Stimulated activated memory B cell treated with anti-CD40 and anti-IgM and Interleukin-4, amounts not matched to agents 10 μg/mL and 1 μg/mL and 100 μg/mL, for 72 hours (primary cell): ENCODE data around the gene POMT2.
"Not testable (repeated sequence)": the region's sequence is repeated elsewhere in the genome, so short reads cannot be mapped to it uniquely, and the experiment has no call there.

Source experiments
- ATAC-seq: fragments of 150-1000 bp; cut with Tn5 transposase; 2 replicates; pipeline ENCODE4 v1.10.0; 2021
- H3K27ac Mint-ChIP-seq: one replicate; pipeline ENCODE4 v1.8.0; 2022; ENCODE audit warnings: mild to moderate bottlenecking, mixed read lengths
- H3K27me3 Mint-ChIP-seq: one replicate; pipeline ENCODE4 v1.8.0; 2022; ENCODE audit warnings: mixed read lengths
- H3K36me3 Mint-ChIP-seq: one replicate; pipeline ENCODE4 v1.8.0; 2022; ENCODE audit warnings: mixed read lengths
- H3K4me1 Mint-ChIP-seq: one replicate; pipeline ENCODE4 v1.8.0; 2022; ENCODE audit warnings: mixed read lengths
- H3K4me3 Mint-ChIP-seq: one replicate; pipeline ENCODE4 v1.8.0; 2022; ENCODE audit warnings: mild to moderate bottlenecking, moderate library complexity, mixed read lengths
- H3K9me3 Mint-ChIP-seq: one replicate; pipeline ENCODE4 v1.8.0; 2022; ENCODE audit warnings: mixed read lengths

The POMT2 gene

DNA sequence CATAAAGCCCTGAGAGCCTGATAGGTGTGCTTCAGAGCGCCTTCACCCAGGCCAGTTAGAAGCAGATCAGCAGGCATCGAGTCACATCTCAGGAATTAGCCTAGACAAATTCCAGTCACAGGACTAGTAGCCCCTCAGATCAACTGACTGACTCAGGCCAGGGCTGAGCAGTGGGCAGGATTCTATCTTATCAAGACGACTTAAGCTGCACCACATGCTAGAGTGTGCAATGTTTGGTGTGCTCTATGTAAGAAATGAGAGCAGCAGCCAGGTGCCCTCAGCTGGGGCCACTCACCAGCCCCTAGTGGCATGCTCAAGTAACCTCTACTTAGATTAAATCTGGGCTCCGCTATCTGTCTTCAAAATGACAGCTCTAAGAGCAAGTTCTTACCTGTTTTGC lies 30.0 kb downstream of the POMT2 start:
- Mint-ChIP-seq H3K27ac (no peak overlapping the region), H3K27me3 (no peaks in the 10 kb centered on the region), H3K9me3 (no peaks in the 10 kb centered on the region), H3K4me3 (no peak overlapping the region), H3K4me1 (no peaks in the 10 kb centered on the region), H3K36me3 (peaks cover 30% of the 10 kb centered on the region)
- no peak for ATAC-seq

- H3K4me1 Mint-ChIP-seq, result no peaks in the 10 kb centered on the region
- H3K27ac Mint-ChIP-seq, result no peak overlapping the region
- H3K4me3 Mint-ChIP-seq, result no peak overlapping the region
- H3K36me3 Mint-ChIP-seq, result peaks cover 53% of the 10 kb centered on the region
- no peak for ATAC-seq
- no peaks in the 10 kb centered on the region for H3K9me3 Mint-ChIP-seq
- no peaks in the 10 kb centered on the region for H3K27me3 Mint-ChIP-seq
Observed at GRCh38 chr14:77286576-77286975, 34.1 kb downstream of the POMT2 start.

DNA sequence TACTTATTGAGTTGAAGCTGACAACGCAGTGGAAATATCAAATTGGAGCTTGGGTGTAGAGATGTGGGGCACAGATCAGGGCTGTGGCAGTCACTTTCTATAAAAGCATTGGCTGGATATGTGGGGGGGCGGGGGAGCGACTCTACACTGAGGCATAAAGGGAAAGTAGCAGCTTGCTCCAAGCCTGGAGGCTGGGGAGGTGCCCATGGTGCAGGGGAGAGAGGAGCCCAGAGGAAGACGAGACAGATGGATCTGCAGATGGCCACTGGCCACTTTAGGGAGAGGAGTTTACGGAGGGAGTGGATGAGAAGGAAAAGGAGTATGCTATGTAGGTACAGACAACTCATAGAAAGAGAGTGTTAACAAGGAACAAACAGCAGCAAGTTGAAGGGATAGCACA lies 36.2 kb downstream of the POMT2 start:
- H3K27ac Mint-ChIP-seq, result no peak overlapping the region
- no peak overlapping the region for H3K4me3 Mint-ChIP-seq
- ATAC-seq, result no peak
- no peaks in the 10 kb centered on the region for H3K4me1 Mint-ChIP-seq
- no peaks in the 10 kb centered on the region for H3K27me3 Mint-ChIP-seq
- H3K36me3 Mint-ChIP-seq, result peaks cover 64% of the 10 kb centered on the region
- H3K9me3 Mint-ChIP-seq, result no peaks in the 10 kb centered on the region

GRCh38 chr14:77284066-77284465 lies 36.6 kb downstream of the POMT2 start:
- Mint-ChIP-seq H3K36me3 (peaks cover 68% of the 10 kb centered on the region), H3K4me1 (no peaks in the 10 kb centered on the region), H3K9me3 (no peaks in the 10 kb centered on the region), H3K27ac (no peak overlapping the region), H3K27me3 (no peaks in the 10 kb centered on the region), H3K4me3 (no peak overlapping the region)
- no peak for ATAC-seq

DNA sequence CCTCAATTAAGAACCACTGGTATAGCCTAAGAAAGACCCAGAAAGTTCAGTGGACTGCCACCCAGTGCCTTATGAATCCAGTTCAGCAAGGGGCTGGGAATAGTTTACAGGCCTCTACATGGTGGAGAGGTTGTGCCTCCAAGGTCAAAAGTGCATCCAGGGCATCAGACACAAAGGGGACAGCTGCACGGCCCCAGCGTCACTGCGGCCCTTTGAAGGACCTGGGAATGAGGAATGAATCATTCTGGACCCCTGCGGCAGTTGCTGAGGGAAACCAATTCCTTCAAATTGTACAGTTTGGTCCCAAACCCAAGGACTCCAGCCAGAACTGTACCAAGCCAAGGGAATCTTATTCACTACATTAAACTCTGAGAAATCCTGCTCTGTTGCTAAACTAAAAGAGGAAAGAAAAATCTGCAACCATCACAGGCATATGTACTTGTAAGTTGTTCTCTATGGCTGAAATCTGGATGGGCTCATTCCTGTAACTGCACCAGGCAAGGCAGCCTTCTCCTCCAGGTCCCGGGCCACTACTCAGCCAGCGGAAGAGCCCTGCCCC lies 38.8 kb downstream of the POMT2 start:
- Mint-ChIP-seq H3K27me3 (no peaks in the 10 kb centered on the region), H3K27ac (no peak overlapping the region), H3K4me1 (no peaks in the 10 kb centered on the region), H3K9me3 (no peaks in the 10 kb centered on the region), H3K4me3 (no peak overlapping the region), H3K36me3 (peaks cover 72% of the 10 kb centered on the region)
- no peak for ATAC-seq

GRCh38 chr14:77280921-77281320 lies 39.8 kb downstream of the POMT2 start:
- H3K9me3 Mint-ChIP-seq, H3K27me3 Mint-ChIP-seq, H3K4me3 Mint-ChIP-seq, ATAC-seq, H3K27ac Mint-ChIP-seq, H3K4me1 Mint-ChIP-seq: not testable (repeated sequence)
- peaks cover 70% of the 10 kb centered on the region for H3K36me3 Mint-ChIP-seq

- Mint-ChIP-seq H3K27me3 (no peaks in the 10 kb centered on the region), H3K4me1 (no peaks in the 10 kb centered on the region), H3K36me3 (peaks cover 66% of the 10 kb centered on the region), H3K4me3 (no peak overlapping the region), H3K27ac (no peak overlapping the region), H3K9me3 (no peaks in the 10 kb centered on the region)
- ATAC-seq, result no peak
Observed at GRCh38 chr14:77279719-77280118, 41.0 kb downstream of the POMT2 start.

DNA sequence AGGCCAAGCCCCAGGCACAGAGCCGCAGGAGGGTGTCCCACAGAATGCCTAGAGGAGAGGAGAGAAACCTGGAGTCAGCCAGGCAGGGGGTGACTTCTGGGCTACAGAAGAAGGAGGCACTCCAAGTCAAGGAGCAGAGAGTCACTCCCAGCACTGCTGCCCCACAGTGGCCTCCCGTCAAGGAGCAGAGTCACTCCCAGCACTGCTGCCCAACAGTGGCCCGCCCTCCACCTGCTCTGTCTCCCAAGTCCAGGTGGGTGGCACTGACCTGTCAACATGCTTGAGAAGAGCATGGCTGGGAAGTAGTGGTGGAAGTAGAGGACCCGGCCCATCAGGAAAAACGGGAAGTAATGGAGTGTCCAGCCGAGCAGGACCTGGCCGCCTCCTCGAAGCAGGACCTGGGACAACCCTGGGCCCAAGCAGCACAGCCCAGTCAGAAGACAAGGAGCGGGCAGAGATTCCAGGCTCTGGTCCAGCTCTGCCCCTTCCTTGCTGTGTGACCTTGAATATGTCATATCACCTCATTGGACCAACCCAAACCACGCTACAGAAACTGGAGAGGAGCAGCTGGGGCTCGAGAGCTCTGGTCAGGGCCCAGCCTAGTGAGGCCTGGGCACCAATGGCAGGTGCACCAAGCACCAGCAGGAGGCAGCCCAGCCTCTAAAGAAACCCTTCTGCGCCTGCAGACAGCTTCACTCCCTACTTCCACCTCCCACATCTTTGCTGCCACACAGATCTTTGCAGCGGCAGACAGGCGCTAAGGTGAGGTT lies 42.0 kb downstream of the POMT2 start:
- peaks cover 55% of the 10 kb centered on the region for H3K36me3 Mint-ChIP-seq
- no peak for ATAC-seq
- H3K4me3 Mint-ChIP-seq, result no peak overlapping the region
- H3K9me3 Mint-ChIP-seq, result no peaks in the 10 kb centered on the region
- no peak overlapping the region for H3K27ac Mint-ChIP-seq
- peaks cover 2% of the 10 kb centered on the region for H3K27me3 Mint-ChIP-seq
- H3K4me1 Mint-ChIP-seq, result no peaks in the 10 kb centered on the region

DNA sequence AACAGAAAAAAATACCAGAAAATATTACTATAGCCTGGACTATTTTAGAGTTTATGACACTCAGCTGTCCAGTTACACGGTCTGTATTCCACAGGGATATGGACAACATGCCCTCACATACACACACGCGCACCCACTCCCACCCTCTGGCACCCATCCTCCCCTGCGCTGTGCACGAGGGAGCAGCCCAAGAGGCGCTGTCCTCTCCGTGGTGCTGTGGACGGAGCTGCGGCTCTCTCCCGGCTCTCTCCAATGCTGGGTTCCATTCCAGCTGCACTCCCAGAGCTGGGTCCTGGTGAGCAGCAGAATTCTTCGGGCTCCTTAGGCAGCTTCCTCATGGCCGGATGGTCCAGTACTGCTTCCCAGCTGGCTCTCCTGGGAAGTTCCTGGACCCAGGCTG lies 43.7 kb downstream of the POMT2 start:
- Mint-ChIP-seq H3K27ac (no peak overlapping the region), H3K4me1 (peaks cover under 1% of the 10 kb centered on the region), H3K36me3 (peaks cover 46% of the 10 kb centered on the region), H3K27me3 (peaks cover 19% of the 10 kb centered on the region), H3K4me3 (no peak overlapping the region), H3K9me3 (no peaks in the 10 kb centered on the region)
- no peak for ATAC-seq

- Mint-ChIP-seq H3K36me3 (peaks cover 46% of the 10 kb centered on the region), H3K4me1 (peaks cover 6% of the 10 kb centered on the region), H3K27ac (no peak overlapping the region), H3K4me3 (no peak overlapping the region), H3K27me3 (peaks cover 24% of the 10 kb centered on the region), H3K9me3 (no peaks in the 10 kb centered on the region)
- ATAC-seq, result no peak
Observed at GRCh38 chr14:77276295-77276935, 44.3 kb downstream of the POMT2 start.

DNA sequence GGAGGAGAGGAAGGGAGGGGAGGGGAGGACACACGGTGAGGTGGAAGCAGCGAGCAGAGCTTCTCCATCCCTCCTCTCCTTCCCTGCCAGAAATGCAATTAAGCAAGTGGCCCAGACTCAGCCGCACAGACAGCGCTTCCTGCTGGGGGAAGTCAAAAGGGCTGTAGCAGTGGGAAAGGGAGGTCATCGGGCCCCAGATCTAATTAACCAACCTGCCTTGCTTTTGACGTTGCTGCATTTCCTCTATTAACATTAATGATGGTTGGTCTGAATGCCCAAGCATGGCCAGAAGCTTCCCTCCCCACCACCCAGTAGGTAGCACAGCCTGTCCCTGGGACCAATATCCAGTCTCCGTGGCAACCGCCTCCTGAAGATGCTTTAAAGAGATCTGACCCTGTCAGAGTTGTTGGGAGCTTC lies 45.1 kb downstream of the POMT2 start:
- Mint-ChIP-seq H3K36me3 (peaks cover 46% of the 10 kb centered on the region), H3K4me3 (no peak overlapping the region), H3K9me3 (no peaks in the 10 kb centered on the region), H3K27ac (no peak overlapping the region), H3K4me1 (peaks cover 9% of the 10 kb centered on the region), H3K27me3 (peaks cover 29% of the 10 kb centered on the region)
- ATAC-seq, result no peak

- Mint-ChIP-seq H3K27me3 (peaks cover 34% of the 10 kb centered on the region), H3K4me3 (no peak overlapping the region), H3K4me1 (peaks cover 13% of the 10 kb centered on the region), H3K27ac (no peak overlapping the region), H3K9me3 (no peaks in the 10 kb centered on the region), H3K36me3 (peaks cover 42% of the 10 kb centered on the region)
- ATAC-seq, result no peak
Observed at GRCh38 chr14:77275041-77275580, 45.6 kb downstream of the POMT2 start.

DNA sequence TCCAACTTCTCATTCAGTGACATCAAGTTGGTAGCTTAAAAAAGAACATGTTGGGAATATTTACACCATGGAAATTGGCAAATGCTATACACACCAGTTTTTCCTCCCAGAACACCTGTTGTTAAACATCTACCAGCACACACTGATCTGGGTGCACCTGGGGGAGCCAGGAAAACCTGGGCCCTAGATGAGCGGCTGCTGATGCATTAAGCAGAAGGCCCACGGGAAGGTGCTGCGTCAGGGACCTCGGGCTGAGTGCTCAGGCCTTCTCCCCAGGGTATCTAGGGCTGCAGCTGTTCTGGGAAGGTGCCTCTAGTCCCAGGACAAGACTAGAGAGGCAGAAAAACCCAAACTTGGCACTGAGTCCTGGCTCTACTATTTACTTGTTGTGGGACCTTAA lies 46.9 kb downstream of the POMT2 start:
- no peak for ATAC-seq
- H3K27me3 Mint-ChIP-seq, result peaks cover 47% of the 10 kb centered on the region

DNA sequence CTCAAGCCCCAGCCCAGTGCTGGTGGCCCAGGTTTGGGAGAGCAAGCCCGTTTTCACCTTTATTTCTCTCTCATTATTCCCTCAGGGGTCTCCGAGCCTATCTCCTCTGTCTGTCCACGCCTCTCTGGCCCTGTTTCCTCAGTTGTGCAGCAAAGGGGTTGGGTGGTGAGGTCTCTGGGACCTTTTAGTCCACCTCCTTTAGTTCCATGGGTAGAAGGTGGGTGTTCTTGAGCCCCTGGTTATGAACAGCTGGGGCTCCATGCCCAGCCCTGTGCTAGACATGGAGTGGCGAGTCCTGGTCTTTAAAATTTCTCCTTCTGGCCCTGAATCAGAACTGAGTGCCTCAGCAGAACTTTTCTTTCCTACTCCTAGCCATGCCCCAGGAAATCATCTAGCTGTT lies 48.4 kb downstream of the POMT2 start:
- H3K27me3 Mint-ChIP-seq, result peaks cover 61% of the 10 kb centered on the region
- no peak for ATAC-seq
- H3K36me3 Mint-ChIP-seq, result peaks cover 18% of the 10 kb centered on the region
- H3K4me1 Mint-ChIP-seq, result peaks cover 17% of the 10 kb centered on the region
- peaks cover 4% of the 10 kb centered on the region for H3K9me3 Mint-ChIP-seq
- H3K27ac Mint-ChIP-seq, result no peak overlapping the region
- H3K4me3 Mint-ChIP-seq, result no peak overlapping the region

More for the DNA sequence above, 46.9 kb downstream of the POMT2 start:
- Mint-ChIP-seq H3K4me1 (peaks cover 17% of the 10 kb centered on the region), H3K4me3 (no peak overlapping the region), H3K36me3 (peaks cover 28% of the 10 kb centered on the region), H3K27ac (no peak overlapping the region), H3K9me3 (no peaks in the 10 kb centered on the region)

DNA sequence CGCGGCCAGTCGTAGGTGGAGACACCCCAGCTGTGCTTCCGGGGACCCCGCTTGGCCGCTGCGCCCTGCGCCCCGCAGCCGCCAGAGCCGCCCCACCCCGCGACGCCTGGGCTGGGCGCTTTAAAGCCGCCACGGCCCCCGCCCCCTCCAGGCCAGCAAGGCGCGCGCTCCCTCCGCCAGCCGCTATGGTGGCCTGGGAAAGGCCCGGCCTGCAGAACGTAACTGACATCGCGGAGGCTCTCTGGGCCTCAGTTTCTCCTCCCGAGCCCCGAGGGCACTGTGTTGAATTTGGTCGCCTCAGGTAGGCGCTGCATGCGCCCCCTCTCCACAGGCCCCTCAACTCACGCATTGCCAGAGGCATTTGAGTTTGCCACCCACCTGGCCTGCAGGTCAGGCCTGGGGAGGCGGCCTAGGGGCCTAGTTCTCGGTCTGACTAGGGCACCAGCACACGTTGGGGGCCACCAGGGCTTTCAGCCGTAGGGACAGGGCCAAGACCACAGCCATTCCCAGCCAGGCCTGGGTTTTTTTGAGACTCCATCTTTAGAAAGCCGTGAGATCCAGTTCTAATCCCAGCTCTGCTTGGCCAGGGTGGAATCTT lies 49.5 kb downstream of the POMT2 start, which contains the start of gene NGB:
Gene NGB, minus strand, starts transcription at position 94 of the 598 bp plus-strand sequence. CDS start 269 bp downstream, outside the sequence.
- no peak within 1 kb of the TSS for H3K4me3 Mint-ChIP-seq
- peaks cover 61% of the 10 kb centered on the region for H3K27me3 Mint-ChIP-seq
- no peak for ATAC-seq
- H3K36me3 Mint-ChIP-seq, result peaks cover 10% of the 10 kb centered on the region
- peaks cover 17% of the 10 kb centered on the region for H3K4me1 Mint-ChIP-seq
- peaks cover 4% of the 10 kb centered on the region for H3K9me3 Mint-ChIP-seq
- H3K27ac Mint-ChIP-seq, result no peak within 1 kb of the TSS
